A549 (cell line): ENCODE measurements around the gene BAHCC1.

Experiments
- BHLHE40 ChIP-seq: IDR thresholded peaks from 2 replicates; pipeline ENCODE4 v1.6.1; 2012; ENCODE audit warnings: low read depth, low read length, inconsistent platforms
- CEBPB ChIP-seq, 2 experiments: fragments of >200 bp in 1 of 2; sonication (Bioruptor Twin) in 1 of 2; formaldehyde crosslinking in 1 of 2; IDR thresholded peaks; 2 replicates each; pipeline ENCODE4 v1.6.1; 2012 to 2016
- HDAC2 ChIP-seq: fragments of 200-600 bp; sonication (generic); IDR thresholded peaks from 2 replicates; pipeline ENCODE4 v1.6.1; 2016
- HEYL ChIP-seq: fragments of 250-450 bp; sonication (Bioruptor Pico); IDR thresholded peaks from 2 replicates; pipeline ENCODE4 v1.8.0; 2021; ENCODE audit warnings: mild to moderate bottlenecking, moderate library complexity
- HOXA7 ChIP-seq: fragments of 250-450 bp; sonication (Bioruptor Pico); IDR thresholded peaks from 2 replicates; pipeline ENCODE4 v1.5.0; 2020; ENCODE audit warnings: mild to moderate bottlenecking, moderate library complexity
- JUNB ChIP-seq: fragments of >200 bp; sonication (Bioruptor Twin); formaldehyde crosslinking; IDR thresholded peaks from 2 replicates; pipeline ENCODE4 v1.6.1; 2016
- MAFK ChIP-seq: fragments of 450-650 bp; IDR thresholded peaks from 2 replicates; pipeline ENCODE4 v1.6.1; 2014; ENCODE audit not compliant: partially characterized antibody
- NPAS2 ChIP-seq: fragments of 250-450 bp; sonication (Bioruptor Pico); IDR thresholded peaks from 2 replicates; pipeline ENCODE4 v1.8.0; 2022; ENCODE audit warnings: mild to moderate bottlenecking, moderate library complexity, borderline replicate concordance
- POLR2A ChIP-seq: IDR thresholded peaks from 2 replicates; pipeline ENCODE4 v1.6.1; 2012; ENCODE audit warnings: mild to moderate bottlenecking, low read length
- RAD21 ChIP-seq, 2 experiments: fragments of >200 bp in 1 of 2; sonication (Bioruptor Twin) in 1 of 2; formaldehyde crosslinking in 1 of 2; IDR thresholded peaks in 1 of 2; conservative IDR thresholded peaks in 1 of 2; 2 replicates in 1 of 2; 3 replicates in 1 of 2; pipeline ENCODE4 v1.6.1; 2012 to 2018; ENCODE audit warnings: inconsistent platforms in 1 of 2
- RFX5 ChIP-seq: fragments of 450-650 bp; IDR thresholded peaks from 2 replicates; pipeline ENCODE4 v1.7.1; 2014; ENCODE audit warnings: antibody characterized with exemption, mild to moderate bottlenecking, moderate library complexity
- TF ChIP-seq, protein P1 (sequence below): fragments of >200 bp; sonication (Bioruptor Twin); formaldehyde crosslinking; IDR thresholded peaks from 3 replicates; pipeline ENCODE4 v1.5.1; 2016
- TF ChIP-seq, protein P2 (sequence below): fragments of 450-650 bp; IDR thresholded peaks from 2 replicates; pipeline ENCODE4 v1.6.1; 2014; ENCODE audit warnings: antibody characterized with exemption

DNA sequence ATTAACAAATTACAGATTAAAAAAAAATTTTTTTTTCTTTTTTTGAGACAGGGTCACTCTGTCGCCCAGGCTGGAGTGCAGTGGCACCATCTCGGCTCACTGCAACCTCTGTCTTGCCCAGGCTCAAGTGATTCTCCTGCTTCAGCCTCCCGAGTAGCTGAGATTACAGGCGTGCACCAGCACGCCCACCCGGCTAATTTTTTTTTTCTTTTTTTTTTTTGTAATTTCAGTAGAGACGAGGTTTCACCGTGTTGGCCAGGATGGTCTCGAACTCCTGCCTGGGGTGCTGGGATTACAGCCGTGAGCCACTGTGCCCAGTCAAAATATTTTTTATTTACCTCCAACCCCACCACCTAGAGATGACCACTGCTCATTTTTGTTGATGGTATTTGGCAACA is 91.8 kb downstream of the BAHCC1 start:
- TF ChIP-seq POLR2A (no peak), HOXA7 (CRISPR knock-in tag) (no peak), NPAS2 (CRISPR knock-in tag) (no peak), HDAC2 (no peak), MAFK (no peak), HEYL (no peak), RFX5 (no peak), RAD21 (conservative IDR thresholded peaks at IDR 0.05 in 1 of 2, IDR thresholded peaks at IDR 0.05 in 1 of 2) (no peak), BHLHE40 (no peak), CEBPB (IDR thresholded peaks at IDR 0.05) (no peak), JUNB (no peak)
- TF ChIP-seq, protein P1, sequence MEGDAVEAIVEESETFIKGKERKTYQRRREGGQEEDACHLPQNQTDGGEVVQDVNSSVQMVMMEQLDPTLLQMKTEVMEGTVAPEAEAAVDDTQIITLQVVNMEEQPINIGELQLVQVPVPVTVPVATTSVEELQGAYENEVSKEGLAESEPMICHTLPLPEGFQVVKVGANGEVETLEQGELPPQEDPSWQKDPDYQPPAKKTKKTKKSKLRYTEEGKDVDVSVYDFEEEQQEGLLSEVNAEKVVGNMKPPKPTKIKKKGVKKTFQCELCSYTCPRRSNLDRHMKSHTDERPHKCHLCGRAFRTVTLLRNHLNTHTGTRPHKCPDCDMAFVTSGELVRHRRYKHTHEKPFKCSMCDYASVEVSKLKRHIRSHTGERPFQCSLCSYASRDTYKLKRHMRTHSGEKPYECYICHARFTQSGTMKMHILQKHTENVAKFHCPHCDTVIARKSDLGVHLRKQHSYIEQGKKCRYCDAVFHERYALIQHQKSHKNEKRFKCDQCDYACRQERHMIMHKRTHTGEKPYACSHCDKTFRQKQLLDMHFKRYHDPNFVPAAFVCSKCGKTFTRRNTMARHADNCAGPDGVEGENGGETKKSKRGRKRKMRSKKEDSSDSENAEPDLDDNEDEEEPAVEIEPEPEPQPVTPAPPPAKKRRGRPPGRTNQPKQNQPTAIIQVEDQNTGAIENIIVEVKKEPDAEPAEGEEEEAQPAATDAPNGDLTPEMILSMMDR: no peak
- TF ChIP-seq, protein P2, sequence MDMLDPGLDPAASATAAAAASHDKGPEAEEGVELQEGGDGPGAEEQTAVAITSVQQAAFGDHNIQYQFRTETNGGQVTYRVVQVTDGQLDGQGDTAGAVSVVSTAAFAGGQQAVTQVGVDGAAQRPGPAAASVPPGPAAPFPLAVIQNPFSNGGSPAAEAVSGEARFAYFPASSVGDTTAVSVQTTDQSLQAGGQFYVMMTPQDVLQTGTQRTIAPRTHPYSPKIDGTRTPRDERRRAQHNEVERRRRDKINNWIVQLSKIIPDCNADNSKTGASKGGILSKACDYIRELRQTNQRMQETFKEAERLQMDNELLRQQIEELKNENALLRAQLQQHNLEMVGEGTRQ: no peak
